T47D (cell line): Measurements from ENCODE around the gene SLC44A5.
"Not testable (repeated sequence)": the region's sequence is repeated elsewhere in the genome, so short reads cannot be mapped to it uniquely, and the experiment has no call there.

ENCODE experiments used
- DNase-seq, 2 experiments: peaks; one replicate each; pipeline versions ENCODE4 v3.0.0 to v3.0.0-alpha.2; 2011 to 2012; ENCODE audit warnings: low read depth in 1 of 2, low spot score in 1 of 2
- JUND ChIP-seq: IDR thresholded peaks from 2 replicates; pipeline ENCODE4 v1.6.1; 2012; ENCODE audit warnings: low read depth
- in situ Hi-C: cut with HindIII; loops from 2 replicates; pipeline ENCODE4 v1.10.0; 2016; ENCODE audit warnings: low sequenced_read_pairs, low pct_unique_long_range_greater_than_20kb

Gene SLC44A5

DNA sequence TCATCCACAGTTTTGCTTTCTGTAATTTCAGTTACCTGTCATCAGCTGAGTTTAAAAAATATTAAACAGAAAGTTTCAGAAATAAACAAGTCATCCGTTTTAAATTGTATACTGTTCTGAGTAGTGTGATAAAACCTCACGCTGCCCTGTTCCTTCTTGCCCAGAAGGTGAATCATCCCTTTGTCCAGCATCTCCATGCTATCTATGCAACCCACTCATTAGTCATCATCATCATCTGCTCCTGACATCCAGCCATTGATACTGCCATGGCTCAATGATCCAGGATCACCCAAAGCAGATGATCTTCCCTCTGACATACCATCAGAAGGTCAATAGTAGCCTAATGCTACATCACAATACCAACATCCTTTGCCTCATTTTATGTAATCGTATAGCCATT, 198.3 kb downstream of the SLC44A5 start:
- in situ Hi-C loops, result no loop called here
- no peak for DNase-seq
- no peak for TF ChIP-seq JUND

DNA sequence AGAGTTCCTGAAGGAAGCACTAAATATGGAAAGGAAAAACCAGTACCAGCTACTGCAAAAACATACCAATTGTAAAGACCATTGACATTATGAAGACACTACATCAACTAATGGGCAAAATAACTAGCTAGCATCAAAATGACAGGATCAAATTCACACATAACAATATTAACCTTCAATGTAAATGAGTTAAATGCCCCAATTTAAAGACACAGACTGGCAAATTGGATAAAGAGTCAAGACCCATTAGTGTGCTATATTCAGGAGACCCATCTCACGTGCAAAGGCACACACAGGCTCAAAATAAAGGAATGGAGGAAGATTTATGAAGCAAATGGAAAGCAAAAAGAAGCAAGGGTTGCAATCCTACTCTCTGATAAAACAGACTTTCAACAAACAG, 206.2 kb downstream of the SLC44A5 start:
- in situ Hi-C loops, DNase-seq: not testable (repeated sequence)

DNA sequence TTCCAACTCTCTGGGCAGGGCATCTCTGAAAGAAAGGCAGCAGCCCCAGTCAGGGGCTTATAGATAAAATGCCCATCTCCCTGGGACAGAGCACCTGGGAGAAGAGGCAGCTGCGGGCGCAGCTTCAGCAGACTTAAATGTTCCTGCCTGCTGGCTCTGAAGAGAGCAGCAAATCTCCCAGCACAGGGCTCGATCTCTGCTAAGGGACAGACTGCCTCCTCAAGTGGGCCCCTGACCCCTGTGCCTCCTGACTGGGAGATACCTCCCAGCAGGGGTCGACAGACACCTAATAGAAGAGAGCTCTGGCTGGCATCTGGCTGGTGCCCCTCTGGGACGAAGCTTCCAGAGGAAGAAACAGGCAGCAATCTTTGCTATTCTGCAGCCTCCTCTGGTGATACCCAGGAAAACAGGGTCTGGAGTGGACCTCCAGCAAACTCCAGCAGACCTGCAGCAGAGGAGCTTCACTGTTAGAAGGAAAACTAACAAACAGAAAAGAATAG, 207.7 kb downstream of the SLC44A5 start:
- in situ Hi-C loops, DNase-seq: not testable (repeated sequence)

DNA sequence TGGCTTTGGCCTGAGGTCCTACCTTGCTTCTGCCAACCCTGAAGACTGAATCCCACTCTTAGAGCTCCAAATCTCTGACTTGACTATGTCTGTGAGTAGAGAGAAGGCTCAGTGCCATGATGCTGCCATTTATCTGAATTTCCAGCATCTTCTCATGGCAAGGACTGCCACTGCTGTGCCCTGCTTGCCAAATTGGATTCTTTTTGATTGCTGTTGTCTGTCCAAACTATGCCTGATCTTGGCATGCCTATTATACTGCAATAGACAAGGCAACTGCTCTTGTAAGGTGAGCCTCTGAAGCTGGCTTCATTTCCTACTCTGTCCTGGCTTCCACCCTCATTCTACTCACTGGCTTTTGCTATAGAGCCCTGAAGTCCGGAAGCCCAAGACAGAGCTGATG, 210.2 kb downstream of the SLC44A5 start:
- no peak for TF ChIP-seq JUND
- DNase-seq, result no peak
- in situ Hi-C loops, result no loop called here

DNA sequence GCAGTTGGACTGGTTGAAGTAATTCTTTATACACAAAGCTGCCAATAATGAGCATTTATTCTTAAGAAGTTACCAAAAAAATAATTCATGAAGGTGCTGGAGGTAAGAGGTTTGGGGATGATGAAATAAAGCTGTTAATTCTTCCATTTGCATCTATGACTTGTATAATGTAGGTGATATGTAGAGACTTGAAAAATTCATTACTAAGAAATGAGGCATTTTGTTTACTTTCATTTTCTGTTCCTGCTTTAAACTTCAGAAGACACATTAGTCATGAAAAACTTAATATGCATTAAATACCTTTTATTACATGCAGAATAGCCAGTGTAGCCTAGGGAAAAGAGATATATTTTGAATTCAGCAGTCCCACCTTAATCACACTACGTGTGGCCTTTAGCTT, 214.2 kb downstream of the SLC44A5 start:
- in situ Hi-C loops, result no loop called here
- TF ChIP-seq JUND, result no peak
- no peak for DNase-seq

DNA sequence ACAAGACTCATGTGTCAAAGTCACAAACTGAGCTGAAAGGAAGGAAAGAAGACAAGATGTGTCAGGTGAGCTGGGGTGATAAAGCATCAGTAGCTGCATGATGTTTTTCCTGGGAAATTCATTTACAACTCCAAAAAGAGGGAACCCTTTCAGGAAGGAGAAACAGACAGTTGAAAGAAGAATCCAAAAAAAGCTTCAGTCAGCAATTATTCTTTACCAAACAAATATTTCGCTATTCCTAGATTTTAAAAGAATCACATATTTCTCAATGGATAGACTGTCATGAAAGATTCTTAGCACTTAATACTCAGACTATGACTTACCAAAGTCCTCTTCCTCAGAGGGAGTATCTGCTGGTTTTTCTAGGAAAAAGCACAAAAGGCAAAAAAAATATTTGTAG, 214.7 kb downstream of the SLC44A5 start:
- no peak for TF ChIP-seq JUND
- in situ Hi-C loops, result no loop called here
- no peak for DNase-seq

DNA sequence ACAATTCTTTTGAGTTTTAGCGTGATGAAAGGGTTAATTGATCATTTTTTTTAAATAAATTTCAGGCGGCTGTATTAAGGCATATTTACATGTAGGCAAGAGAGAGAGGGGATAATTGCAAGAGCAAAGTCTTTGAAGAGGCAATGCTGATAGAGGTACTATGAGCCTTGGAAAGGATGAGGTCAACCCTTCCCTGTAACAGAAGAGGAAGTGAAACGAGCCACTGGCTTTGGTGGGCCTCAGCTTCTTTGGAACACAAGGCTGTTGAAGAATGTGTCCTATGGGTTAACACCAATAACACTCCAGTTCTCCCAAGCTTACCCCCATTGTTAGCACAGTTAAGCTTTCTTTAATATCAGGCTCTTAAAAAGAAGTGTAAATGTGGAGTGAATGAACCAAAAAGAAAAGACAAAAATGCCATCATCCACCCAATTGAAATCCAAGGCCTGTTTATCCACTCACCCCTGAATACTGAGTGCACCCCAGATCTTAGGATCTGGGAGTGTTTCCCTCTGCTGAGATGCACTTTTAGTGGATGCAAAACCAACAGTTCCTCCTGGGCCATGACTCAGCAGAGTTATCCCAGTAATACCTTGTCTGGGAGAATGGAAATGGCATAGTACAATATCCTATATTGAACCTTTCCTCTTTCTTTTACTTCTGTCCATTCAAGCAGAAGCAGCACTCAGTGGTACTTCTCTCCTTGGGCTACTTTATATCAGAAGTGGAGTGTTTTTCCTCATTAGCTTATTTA, 216.4 kb downstream of the SLC44A5 start:
- TF ChIP-seq JUND, result no peak
- DNase-seq, result no peak
- in situ Hi-C loops, result no loop called here

DNA sequence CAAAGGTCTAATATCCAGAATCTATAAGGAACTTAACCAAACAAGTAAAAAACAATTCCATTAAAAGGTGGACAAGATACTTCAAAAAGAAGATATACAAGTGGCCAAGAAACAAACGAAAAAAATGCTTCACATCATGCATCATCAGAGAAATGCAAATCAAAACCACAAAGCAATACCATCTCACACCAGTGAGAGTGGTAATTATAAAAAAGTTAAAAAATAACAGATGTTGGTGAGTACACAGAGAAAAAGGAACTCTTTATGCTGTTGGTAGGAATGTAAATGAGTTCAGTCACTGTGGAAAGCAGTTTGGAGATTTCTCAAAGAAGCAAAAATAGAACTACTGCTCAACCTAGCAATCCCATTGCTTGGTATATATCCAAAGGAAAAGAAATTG, 218.6 kb downstream of the SLC44A5 start:
- DNase-seq, result no peak
- in situ Hi-C loops, result no loop called here
- TF ChIP-seq JUND, result no peak

DNA sequence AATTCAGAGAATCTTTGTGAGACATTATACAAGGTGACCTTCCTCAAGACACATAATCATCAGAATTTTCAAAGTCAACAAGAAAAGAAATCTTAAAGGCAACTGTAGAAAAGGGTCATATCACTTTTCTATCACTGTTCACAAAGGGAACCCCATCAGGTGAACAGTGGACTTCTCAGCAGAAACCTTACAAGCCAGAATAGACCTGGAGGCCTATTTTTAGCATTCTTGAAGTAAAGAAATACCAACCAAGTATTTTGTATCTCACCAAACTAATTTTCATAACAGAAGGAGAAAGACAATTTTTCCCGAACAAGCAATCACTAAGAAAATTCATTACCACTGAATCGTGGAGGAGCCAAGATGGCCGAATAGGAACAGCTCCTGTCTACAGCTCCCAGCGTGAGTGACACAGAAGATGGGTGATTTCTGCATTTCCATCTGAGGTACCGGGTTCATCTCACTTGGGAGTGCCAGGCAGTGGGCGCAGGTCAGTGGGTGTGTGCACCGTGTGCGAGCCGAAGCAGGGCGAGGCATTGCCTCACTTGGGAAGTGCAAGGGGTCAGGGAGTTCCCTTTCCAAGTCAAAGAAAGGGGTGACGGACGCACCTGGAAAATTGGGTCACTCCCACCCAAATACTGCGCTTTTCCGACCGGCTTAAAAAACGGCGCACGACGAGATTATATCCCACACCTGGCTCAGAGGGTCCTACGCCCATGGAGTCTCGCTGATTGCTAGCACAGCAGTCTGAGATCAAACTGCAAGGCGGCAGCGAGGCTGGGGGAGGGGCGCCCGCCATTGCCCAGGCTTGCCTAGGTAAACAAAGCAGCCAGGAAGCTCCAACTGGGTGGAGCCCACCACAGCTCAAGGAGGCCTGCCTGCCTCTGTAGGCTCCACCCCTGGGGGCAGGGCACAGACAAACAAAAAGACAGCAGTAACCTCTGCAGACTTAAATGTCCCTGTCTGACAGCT, 235.2 kb downstream of the SLC44A5 start:
- DNase-seq, in situ Hi-C loops: not testable (repeated sequence)

DNA sequence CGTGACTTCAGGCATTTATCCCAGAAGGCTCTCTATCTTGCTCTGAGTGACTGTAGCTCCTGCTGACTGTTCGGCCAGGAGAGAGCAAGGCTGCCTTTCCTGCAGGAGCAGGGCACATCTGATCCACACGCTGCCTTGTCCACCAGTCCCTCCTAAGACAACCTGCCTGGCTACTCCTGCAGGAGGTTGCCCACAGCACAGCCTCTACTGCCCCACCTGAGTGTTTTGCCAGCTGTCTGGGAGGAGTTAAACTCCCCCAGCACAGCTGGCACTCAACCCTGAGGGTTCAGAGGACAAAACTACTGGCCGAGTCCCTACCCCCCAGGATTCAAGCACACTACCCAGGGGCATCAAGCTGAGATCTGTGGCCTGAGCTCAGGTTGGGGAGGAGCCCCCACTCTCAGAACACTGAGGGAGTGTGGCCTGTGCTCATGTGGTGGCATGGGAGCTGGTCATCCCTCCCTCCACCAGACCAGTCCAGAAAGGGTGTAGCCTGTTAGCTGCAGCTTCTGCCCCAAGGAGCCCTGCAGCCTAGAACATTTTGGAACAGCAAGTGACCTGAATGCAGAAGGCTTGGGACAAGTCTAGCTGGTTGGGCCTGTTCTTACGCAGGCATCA, 237.3 kb downstream of the SLC44A5 start:
- peak in 1 of 2 experiments; percentile 56 for DNase-seq
- no peak for TF ChIP-seq JUND
- in situ Hi-C loops, result no loop called here

DNA sequence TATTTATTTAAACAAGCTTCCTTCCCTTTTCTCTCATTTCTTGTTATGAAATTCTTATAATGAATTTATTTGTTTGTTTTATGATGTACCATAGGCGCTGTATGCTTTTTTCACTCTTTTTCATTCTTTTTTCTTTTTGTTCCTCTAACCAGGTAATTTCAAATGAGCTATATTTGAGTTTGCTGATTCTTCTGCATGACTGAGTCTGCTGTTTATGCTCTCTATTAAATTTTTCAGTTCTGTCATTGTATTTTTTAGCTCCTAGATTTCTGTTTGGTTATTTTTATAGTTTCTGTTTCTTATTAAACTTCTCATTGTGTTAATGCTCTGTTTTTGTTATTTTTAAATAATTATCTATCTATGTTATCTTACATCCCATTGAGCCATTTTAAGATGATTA, 244.3 kb downstream of the SLC44A5 start:
- in situ Hi-C loops, result no loop called here
- DNase-seq, result no peak
- no peak for TF ChIP-seq JUND

DNA sequence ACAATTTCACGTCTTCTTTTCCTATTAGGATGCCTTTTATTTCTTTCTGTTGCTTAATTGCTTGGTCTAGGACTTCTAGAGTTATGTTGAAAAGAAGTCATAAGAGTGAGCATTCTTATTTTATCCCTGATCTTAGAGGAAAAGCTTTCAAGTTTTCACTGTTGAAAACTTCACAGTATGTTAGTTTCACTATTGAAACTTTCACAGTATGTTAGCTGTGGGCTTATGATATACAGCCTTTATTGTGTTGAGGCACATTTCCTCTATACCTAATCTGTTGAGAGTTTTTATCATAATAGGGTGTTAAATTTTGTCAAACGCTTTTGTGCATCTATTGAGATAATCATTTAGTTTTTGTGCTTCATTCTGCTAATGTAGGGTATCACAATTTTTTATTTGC, 249.7 kb downstream of the SLC44A5 start:
- in situ Hi-C loops, result no loop called here
- DNase-seq, result no peak
- no peak for TF ChIP-seq JUND

DNA sequence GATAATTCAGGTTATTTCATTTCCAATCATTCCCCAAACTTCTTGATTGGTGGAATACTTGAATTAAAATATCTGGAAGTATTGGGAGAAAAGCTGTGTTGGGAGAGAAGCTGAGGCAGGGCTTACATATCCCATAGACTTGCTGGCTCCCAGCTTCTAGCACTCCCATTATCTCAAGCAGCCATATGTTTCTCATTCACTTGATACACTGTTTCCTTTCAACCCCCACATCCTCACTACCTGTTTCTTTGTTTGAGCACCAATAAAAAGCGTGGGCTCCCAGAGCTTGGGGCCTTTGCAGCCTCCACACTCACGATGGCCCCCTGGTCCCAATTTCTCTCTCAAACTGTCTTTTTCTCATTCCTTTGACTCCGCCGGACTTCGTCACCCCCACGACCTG, 256.6 kb downstream of the SLC44A5 start:
- in situ Hi-C loops, DNase-seq: not testable (repeated sequence)
